IMR-90 (cell line): ENCODE measurements around the gene VGF. TPM values are rescaled to one million over a fixed set of nuclear protein-coding genes. Genes with fewer than 3 reads are reported as not detected.
A peak's percentile ranks its signal among the peaks of the same experiment; 100 is the strongest.

ENCODE experiments used
- ATAC-seq: fragments of 200-7000 bp; cut with Tn5 transposase; 2 replicates; pipeline ENCODE4 v1.9.1; 2020; ENCODE audit warnings: low read depth, mild to moderate bottlenecking, moderate library complexity
- BruUV-seq: library from RNA; stranded (reverse); fragments of 400-500 nt; replicated peaks from 2 replicates; lab custom pipeline; 2021; lab: Mats Ljungman, UMichigan
- CTCF ChIA-PET: fragments of 300-600 bp; formaldehyde crosslinking; extraction: SDS; loops from one replicate; lab custom pipeline; 2021; ENCODE audit warnings: antibody characterized with exemption; lab: Yijun Ruan, JAX
- POLR2A ChIA-PET: fragments of 300-600 bp; sonication (Branson Sonifier 250); formaldehyde crosslinking; loops from one replicate; lab custom pipeline; 2022; ENCODE audit warnings: antibody characterized with exemption; ENCODE audit not compliant: unreplicated experiment; lab: Charles Lee
- DNase-seq: peaks from one replicate; pipeline ENCODE4 v3.0.0; 2013
- H2AFZ ChIP-seq: replicated peaks from 2 replicates; pipeline ENCODE3; 2013; ENCODE audit warnings: low read length, mild to moderate bottlenecking; ENCODE audit not compliant: poor library complexity
- H2AK5ac ChIP-seq: 2 replicates; pipeline ENCODE4 v1.6.1; 2013; ENCODE audit warnings: low read depth, low read length, inconsistent platforms
- H2AK9ac ChIP-seq: replicated peaks from 2 replicates; pipeline ENCODE3; 2013; ENCODE audit warnings: mild to moderate bottlenecking, low read depth, low read length, moderate library complexity; ENCODE audit not compliant: poor library complexity
- H2BK120ac ChIP-seq: 2 replicates; pipeline ENCODE4 v1.6.1; 2013; ENCODE audit warnings: low read depth, low read length, inconsistent platforms
- H2BK15ac ChIP-seq: 3 replicates; pipeline ENCODE4 v1.6.1; 2013; ENCODE audit warnings: low read depth, low read length, inconsistent platforms
- H2BK20ac ChIP-seq: 2 replicates; pipeline ENCODE4 v1.6.1; 2013; ENCODE audit warnings: low read depth, mild to moderate bottlenecking, inconsistent platforms, low read length, moderate library complexity
- H2BK5ac ChIP-seq: 2 replicates; pipeline ENCODE4 v1.6.1; 2013; ENCODE audit warnings: mild to moderate bottlenecking, low read depth, low read length, inconsistent platforms; ENCODE audit not compliant: poor library complexity, severe bottlenecking
- H3K14ac ChIP-seq: replicated peaks from 2 replicates; pipeline ENCODE4 v1.6.1; 2013; ENCODE audit warnings: low read depth, low read length, inconsistent platforms
- H3K18ac ChIP-seq: 2 replicates; pipeline ENCODE4 v1.6.1; 2013; ENCODE audit warnings: low read depth, low read length, control low read depth
- H3K23ac ChIP-seq: 2 replicates; pipeline ENCODE4 v1.6.1; 2013; ENCODE audit warnings: low read depth, low read length, inconsistent platforms
- H3K27ac ChIP-seq: 2 replicates; pipeline ENCODE4 v1.5.1; 2013; ENCODE audit warnings: mild to moderate bottlenecking, control low read depth, low read length; ENCODE audit not compliant: insufficient read depth
- H3K27me3 ChIP-seq: 2 replicates; pipeline ENCODE4 v1.6.1; 2013; ENCODE audit warnings: low read length; ENCODE audit not compliant: control insufficient read depth, insufficient read depth
- H3K36me3 ChIP-seq: 2 replicates; pipeline ENCODE4 v1.6.1; 2013; ENCODE audit warnings: low read length, mixed read lengths; ENCODE audit not compliant: control insufficient read depth, insufficient read depth
- H3K4ac ChIP-seq: 2 replicates; pipeline ENCODE4 v1.6.1; 2013; ENCODE audit warnings: low read depth, low read length, inconsistent platforms
- H3K4me1 ChIP-seq: 2 replicates; pipeline ENCODE4 v1.6.1; 2013; ENCODE audit warnings: low read length, mixed read lengths; ENCODE audit not compliant: control insufficient read depth, insufficient read depth
- H3K4me2 ChIP-seq: 2 replicates; pipeline ENCODE4 v1.6.1; 2013; ENCODE audit warnings: low read depth, mild to moderate bottlenecking, control low read depth, low read length, moderate library complexity
- H3K4me3 ChIP-seq: 2 replicates; pipeline ENCODE4 v1.5.1; 2013; ENCODE audit warnings: low read depth, mild to moderate bottlenecking, control low read depth, low read length, moderate library complexity; ENCODE audit not compliant: insufficient read depth
- H3K56ac ChIP-seq: 2 replicates; pipeline ENCODE4 v1.6.1; 2013; ENCODE audit warnings: low read length, inconsistent platforms; ENCODE audit not compliant: insufficient read depth; ENCODE audit errors: extremely low read depth
- H3K79me1 ChIP-seq, 2 experiments: 2 replicates each; pipeline ENCODE4 v1.6.1; 2013; ENCODE audit warnings: low read length in 2 of 2, inconsistent platforms in 1 of 2, low read depth in 1 of 2
- H3K9ac ChIP-seq: 2 replicates; pipeline ENCODE4 v1.6.1; 2013; ENCODE audit warnings: low read depth, low read length, control low read depth
- H3K9me1 ChIP-seq: 2 replicates; pipeline ENCODE4 v1.6.1; 2013; ENCODE audit warnings: low read length, inconsistent platforms; ENCODE audit not compliant: insufficient read depth
- H3K9me3 ChIP-seq: 2 replicates; pipeline ENCODE4 v1.6.1; 2013; ENCODE audit warnings: low read length; ENCODE audit not compliant: control insufficient read depth, insufficient read depth
- H4K20me1 ChIP-seq: 2 replicates; pipeline ENCODE4 v1.6.1; 2013; ENCODE audit warnings: low read length, inconsistent platforms; ENCODE audit not compliant: insufficient read depth
- H4K5ac ChIP-seq: 2 replicates; pipeline ENCODE4 v1.6.1; 2013; ENCODE audit warnings: mild to moderate bottlenecking, low read depth, low read length, control low read depth
- H4K8ac ChIP-seq, 2 experiments: 2 replicates each; pipeline ENCODE4 v1.6.1; 2013; ENCODE audit warnings: low read depth in 2 of 2, low read length in 2 of 2, control low read depth in 1 of 2, inconsistent platforms in 1 of 2
- H4K91ac ChIP-seq: 2 replicates; pipeline ENCODE4 v1.6.1; 2013; ENCODE audit warnings: low read depth, low read length, inconsistent platforms; ENCODE audit not compliant: insufficient read depth
- CEBPB ChIP-seq: IDR thresholded peaks from 2 replicates; pipeline ENCODE4 v1.6.1; 2012; ENCODE audit warnings: low read depth, low read length, improper control_type of control experiment
- CHD1 ChIP-seq: IDR thresholded peaks from 2 replicates; pipeline ENCODE4 v1.6.1; 2012; ENCODE audit warnings: low read depth, low read length, improper control_type of control experiment
- ELK1 ChIP-seq: fragments of 150-350 bp; IDR thresholded peaks from 2 replicates; pipeline ENCODE4 v1.6.1; 2016; ENCODE audit warnings: low read depth, mild to moderate bottlenecking, low read length, moderate library complexity, borderline replicate concordance
- FOS ChIP-seq: fragments of 150-350 bp; IDR thresholded peaks from 2 replicates; pipeline ENCODE4 v1.6.1; 2016; ENCODE audit warnings: low read depth, low read length
- MAFK ChIP-seq: IDR thresholded peaks from 2 replicates; pipeline ENCODE4 v1.6.1; 2012; ENCODE audit warnings: low read depth, low read length, improper control_type of control experiment
- MAZ ChIP-seq: IDR thresholded peaks from 2 replicates; pipeline ENCODE4 v1.6.1; 2012; ENCODE audit warnings: low read depth, mild to moderate bottlenecking, low read length, improper control_type of control experiment, moderate library complexity, borderline replicate concordance
- MXI1 ChIP-seq: IDR thresholded peaks from 2 replicates; pipeline ENCODE4 v1.6.1; 2012; ENCODE audit warnings: low read depth, mild to moderate bottlenecking, low read length, moderate library complexity, borderline replicate concordance
- NFE2L2 ChIP-seq: fragments of 150-350 bp; IDR thresholded peaks from 2 replicates; pipeline ENCODE4 v1.6.1; 2016; ENCODE audit warnings: low read depth, mild to moderate bottlenecking, low read length
- RCOR1 ChIP-seq: IDR thresholded peaks from 2 replicates; pipeline ENCODE4 v1.6.1; 2012; ENCODE audit warnings: mild to moderate bottlenecking, low read length, improper control_type of control experiment; ENCODE audit not compliant: insufficient replicate concordance
- RFX5 ChIP-seq: IDR thresholded peaks from 2 replicates; pipeline ENCODE4 v1.8.0; 2012; ENCODE audit warnings: low read depth, mild to moderate bottlenecking, low read length, moderate library complexity
- USF2 ChIP-seq: fragments of 150-350 bp; IDR thresholded peaks from 2 replicates; pipeline ENCODE4 v1.6.1; 2017; ENCODE audit warnings: mild to moderate bottlenecking, antibody characterized with exemption, low read length, low read depth
- WGBS, 2 experiments: methylation state at CpG; one replicate each; pipeline versions ENCODE4 v1.1.5 to v1.1.7; 2013; ENCODE audit warnings: missing lambda C conversion rate in 2 of 2; ENCODE audit not compliant: insufficient read length in 1 of 2; ENCODE audit errors: extremely low coverage in 2 of 2; 5-methylcytosine and 5-hydroxymethylcytosine counted together
- dilution Hi-C: fragments of 300-500 bp; cut with HindIII; formaldehyde crosslinking; loops from one replicate; pipeline ENCODE4 v1.14.3; 2018; ENCODE audit warnings: low sequenced_read_pairs; ENCODE audit not compliant: unreplicated experiment
- in situ Hi-C: fragments of 300-500 bp; cut with MboI; formaldehyde crosslinking; loops from 3 replicates; pipeline ENCODE4 v1.14.3; 2019; ENCODE audit warnings: low sequenced_read_pairs, inconsistent platforms, mixed read lengths
- intact Hi-C: fragments of 100-400 bp; cut with micrococcal nuclease; formaldehyde crosslinking; loops from 2 replicates; pipeline ENCODE4 v1.10.0; 2022
- polyA plus RNA-seq, 3 experiments: library from polyadenylated mRNA; depleted of rRNA; stranded (reverse); fragments of >200 nt; gene quantifications; 2 replicates each; pipeline ENCODE4 v1.2.3, GENCODE V29; 2012; ENCODE audit warnings: low replicate concordance in 1 of 3
- total RNA-seq: library from RNA; depleted of rRNA; stranded (reverse); fragments of >200 nt; gene quantifications from 2 replicates; pipeline ENCODE4 v1.2.3, GENCODE V29; 2012

The VGF gene
- total and polyA plus RNA-seq, 2 of the 4 experiments (the other 2 are of a cell fraction): 0.18 to 0.50 TPM

- dilution Hi-C loops: no loop called here
- ChIA-PET POLR2A (interaction anchor here (1.2 kb wide), 1 partner anchor 15 kb away, joined by 4 read pairs; the partner anchor contains the start of gene PLOD3), CTCF (interaction anchor here (1.9 kb wide), 1 partner anchor 10 kb away, joined by 7 read pairs; no protein-coding TSS in a partner anchor)
- Histone ChIP-seq H3K27me3 (peaks cover 42% of the 10 kb centered on the region), H2AFZ (peak overlapping the region; percentile 78), H2AK5ac (no peak overlapping the region), H2AK9ac (peak overlapping the region; percentile 42), H3K14ac (no peak overlapping the region), H3K4me2 (peak overlapping the region; percentile 44; the same call in 1 of the 2 replicates), H4K5ac (no peak overlapping the region), H3K4me3 (no peak overlapping the region), H3K27ac (no peak overlapping the region), H3K9me3 (0 out of 2 replicates have a peak, but pooled peaks cover 2% of the 10 kb centered on the region), H3K79me1 (no peaks in the 10 kb centered on the region), H4K20me1 (no peaks in the 10 kb centered on the region), H2BK5ac (no peak overlapping the region), H2BK120ac (no peak overlapping the region), H3K36me3 (peaks cover 10% of the 10 kb centered on the region), H3K23ac (no peak overlapping the region), H2BK20ac (no peak overlapping the region), H3K4me1 (no peaks in the 10 kb centered on the region), H3K9me1 (no peaks in the 10 kb centered on the region), H4K91ac (no peak overlapping the region), H3K18ac (no peak overlapping the region), H2BK15ac (no peak overlapping the region), H3K9ac (no peak overlapping the region), H3K4ac (no peak overlapping the region), H4K8ac (no peak overlapping the region), H3K56ac (no peak overlapping the region)
- ATAC-seq: peak; percentile 19
- no TSS peak for BruUV-seq
- in situ Hi-C loops: no loop called here
- intact Hi-C loops: no loop called here
- no peak for DNase-seq
- WGBS, 2 experiments: 9% methylated on average over 37 of the region's 75 CpGs; no CpG with 5 or more reads in 1 of the 2 experiments
- no peak for TF ChIP-seq CHD1
- no peak for TF ChIP-seq CEBPB
- TF ChIP-seq ELK1: no peak
- TF ChIP-seq MAZ: no peak
- TF ChIP-seq USF2: no peak
- TF ChIP-seq RCOR1: no peak
- TF ChIP-seq NFE2L2: no peak
- TF ChIP-seq RFX5: no peak
- no peak for TF ChIP-seq MAFK
- no peak for TF ChIP-seq MXI1
- no peak for TF ChIP-seq FOS
Observed at GRCh38 chr7:101201695-101202602, 36.6 kb upstream of the VGF start.
